Coronary artery (tissue), 2 donors: ENCODE measurements around the gene BMAL2.
A peak's percentile ranks its signal among the peaks of the same experiment; 100 is the strongest.

ENCODE experiments used
- DNase-seq: peaks from one replicate; pipeline ENCODE4 v3.0.0-alpha.2; 2017; ENCODE audit warnings: low spot score
- H3K27ac ChIP-seq, 2 donors: fragments of 200-600 bp; sonication (generic); one replicate each; pipeline ENCODE4 v1.5.1; 2016 to 2019
- H3K4me3 ChIP-seq: fragments of 200-600 bp; sonication (generic); 2 replicates; pipeline ENCODE4 v1.5.1; 2016; ENCODE audit warnings: mild to moderate bottlenecking, moderate library complexity
- CTCF ChIP-seq: fragments of 200-600 bp; sonication (generic); IDR thresholded peaks from one replicate; pipeline ENCODE4 v1.5.1; 2019; ENCODE audit warnings: antibody characterized with exemption

BMAL2 gene

GRCh38 chr12:27319848-27320247 lies 12.8 kb upstream of the BMAL2 start:
- no peak for DNase-seq
- Histone ChIP-seq H3K27ac (no peak overlapping the region), H3K4me3 (no peak overlapping the region)
- TF ChIP-seq CTCF: no peak

GRCh38 chr12:27324530-27324929 lies 8.1 kb upstream of the BMAL2 start:
- H3K4me3 ChIP-seq: no peak overlapping the region
- TF ChIP-seq CTCF: no peak
- no peak overlapping the region for H3K27ac ChIP-seq
- DNase-seq: no peak

- Histone ChIP-seq H3K4me3 (peak overlapping the region; percentile 7), H3K27ac (peak overlapping the region; percentile 19 to 62)
- no peak for DNase-seq
- no peak for TF ChIP-seq CTCF
Measured at GRCh38 chr12:27330846-27331245, 1.8 kb upstream of the BMAL2 start.

- DNase-seq: no peak
Measured at GRCh38 chr12:27331291-27331926, 1.2 kb upstream of the BMAL2 start.

GRCh38 chr12:27331927-27332324 lies 710 bp upstream of the BMAL2 start:
- no peak for DNase-seq
- no peak for TF ChIP-seq CTCF
- H3K4me3 ChIP-seq: peak overlapping the region; percentile 85
- H3K27ac ChIP-seq: peak overlapping the region; percentile 54 to 62

More at GRCh38 chr12:27331291-27331926, 1.2 kb upstream of the BMAL2 start:
- Histone ChIP-seq H3K4me3 (peak overlapping the region; percentile 85), H3K27ac (peak overlapping the region; percentile 54 to 62)
- TF ChIP-seq CTCF: no peak

GRCh38 chr12:27332407-27332713 lies 276 bp upstream of the BMAL2 start:
- no peak for DNase-seq
- H3K27ac ChIP-seq: peak overlapping the region; percentile 51 to 62
- peak overlapping the region; percentile 85 for H3K4me3 ChIP-seq
- TF ChIP-seq CTCF: no peak

GRCh38 chr12:27333403-27334009 lies 870 bp downstream of the BMAL2 start:
- no peak for TF ChIP-seq CTCF
- Histone ChIP-seq H3K27ac (peak overlapping the region; percentile 51 to 62), H3K4me3 (peak overlapping the region; percentile 85)
- no peak for DNase-seq
